Sigmoid colon (tissue), 7 donors: Measurements from ENCODE around the gene PIK3R4. TPM values are rescaled to one million over a fixed set of nuclear protein-coding genes. Genes with fewer than 3 reads are reported as not detected.

ENCODE experiments used
- DNase-seq: peaks from one replicate; pipeline ENCODE4 v3.0.0-alpha.2; 2019
- H3K27ac ChIP-seq, 4 donors: fragments of 200-600 bp; sonication (generic); one replicate each; pipeline ENCODE4 v1.5.1; 2016 to 2019; ENCODE audit warnings: mild to moderate bottlenecking in 1 of 4
- H3K27me3 ChIP-seq, 3 donors: fragments of 200-600 bp; sonication (generic); one replicate each; pipeline ENCODE4 v1.5.1; 2019; ENCODE audit warnings: mild to moderate bottlenecking in 1 of 3
- H3K36me3 ChIP-seq, 4 donors: fragments of 200-600 bp; sonication (generic); one replicate each; pipeline ENCODE4 v1.5.1; 2016 to 2019
- H3K4me1 ChIP-seq, 4 donors: fragments of 200-600 bp; sonication (generic); one replicate each; pipeline ENCODE4 v1.5.1; 2017 to 2019
- H3K4me3 ChIP-seq, 4 donors: fragments of 200-600 bp; sonication (generic); one replicate each; pipeline ENCODE4 v1.5.1; 2017 to 2019; ENCODE audit warnings: mild to moderate bottlenecking in 2 of 4, moderate library complexity in 1 of 4
- H3K9me3 ChIP-seq, 4 donors: fragments of 200-600 bp in 3 of 4; sonication (generic) in 3 of 4; one replicate each; pipeline versions ENCODE4 v1.5.1 to v1.6.1; 2013 to 2019
- CTCF ChIP-seq, 4 experiments: fragments of 450-650 bp in 3 of 4; fragments of 200-600 bp in 1 of 4; IDR thresholded peaks; one replicate each; pipeline ENCODE4 v1.5.1; 2016 to 2019; ENCODE audit warnings: antibody characterized with exemption in 4 of 4, mild to moderate bottlenecking in 3 of 4, moderate library complexity in 2 of 4
- EP300 ChIP-seq, 4 donors: sonication (generic); formaldehyde crosslinking; IDR thresholded peaks; one replicate each; pipeline ENCODE4 v1.6.1; 2017; ENCODE audit warnings: antibody characterized with exemption in 4 of 4
- POLR2A ChIP-seq, 2 donors: fragments of 450-650 bp; IDR thresholded peaks; one replicate each; pipeline ENCODE4 v1.6.1; 2016; ENCODE audit warnings: antibody characterized with exemption in 2 of 2, mild to moderate bottlenecking in 2 of 2, moderate library complexity in 2 of 2
- POLR2AphosphoS5 ChIP-seq, 4 donors: sonication (generic); formaldehyde crosslinking; IDR thresholded peaks; one replicate each; pipeline ENCODE4 v1.6.1; 2017; ENCODE audit warnings: antibody characterized with exemption in 4 of 4
- WGBS, 2 donors: extraction: QIAGEN DNeasy Blood & Tissue Kit; methylation state at CpG; one replicate each; pipeline ENCODE4 v1.1.7; 2013; 5-methylcytosine and 5-hydroxymethylcytosine counted together
- intact Hi-C: fragments of 100-400 bp; cut with DNase I; formaldehyde crosslinking; loops from one replicate; pipeline ENCODE4 v1.15.1; 2023
- polyA plus RNA-seq, 3 donors: library from polyadenylated mRNA; stranded (reverse); fragments of 200-250 nt; gene quantifications; one replicate each; pipeline ENCODE4 v1.2.3, GENCODE V29; 2013
- total RNA-seq, 4 donors: library from RNA; depleted of rRNA; stranded (reverse); fragments of >200 nt; gene quantifications; one replicate each; pipeline ENCODE4 v1.1.0, GENCODE V29; 2016
- donor health status: healthy with polysubstance abuse.
- donor health status: Bipolar disorder and iron deficiency.
- donor health status: healthy.

PIK3R4 gene
- total and polyA plus RNA-seq, 7 donors, result 9.6 to 39.2 (median 25.8) TPM

- DNase-seq, result no peak
- no peak overlapping the region for H3K4me3 ChIP-seq
- TF ChIP-seq POLR2A (IDR thresholded peaks at IDR 0.05), result no peak
- no peak for TF ChIP-seq POLR2AphosphoS5 (IDR thresholded peaks at IDR 0.05)
- TF ChIP-seq EP300 (IDR thresholded peaks at IDR 0.05), result no peak
- TF ChIP-seq CTCF (IDR thresholded peaks at IDR 0.05), result no peak
- peaks cover 0 to 45% (median 31%) of the 10 kb centered on the region in 4 donors for H3K4me1 ChIP-seq
- peaks cover 0 to 24% (median 4%) of the 10 kb centered on the region in 4 donors for H3K36me3 ChIP-seq
- no peaks in the 10 kb centered on the region for H3K27me3 ChIP-seq
- intact Hi-C loops, result loop anchor here (10.0 kb wide), 1 partner anchor 645 kb away; the partner anchor contains the start of gene NUDT16
- H3K27ac ChIP-seq, result no peak overlapping the region
- no peaks in the 10 kb centered on the region for H3K9me3 ChIP-seq
These were observed 6.8 kb downstream of the PIK3R4 start for GRCh38 chr3:130739848-130740247.

DNA sequence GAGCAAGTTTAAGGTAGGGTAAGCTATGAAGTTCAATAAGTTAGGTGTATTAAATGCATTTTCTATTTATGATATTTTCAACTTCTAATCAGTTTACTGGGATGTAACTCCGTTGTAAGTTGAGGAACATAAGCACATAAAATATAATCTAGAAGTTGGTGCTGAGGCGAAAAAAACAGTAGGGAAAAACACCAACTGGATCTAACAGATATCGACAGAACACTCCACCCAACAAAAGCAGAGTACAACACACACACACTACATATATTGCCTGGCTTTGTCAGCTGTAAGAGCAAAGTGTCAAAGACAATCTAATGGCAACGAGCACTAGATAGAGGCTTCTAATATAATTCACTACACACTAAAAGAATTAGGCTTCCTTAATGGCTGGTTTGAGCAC is 8.4 kb downstream of the PIK3R4 start:
- Histone ChIP-seq H3K4me1 (peaks cover 0 to 29% (median 16%) of the 10 kb centered on the region in 4 donors), H3K36me3 (peaks cover 0 to 29% (median 6%) of the 10 kb centered on the region in 4 donors), H3K27ac (no peak overlapping the region), H3K4me3 (no peak overlapping the region), H3K27me3 (no peaks in the 10 kb centered on the region), H3K9me3 (no peaks in the 10 kb centered on the region)
- no peak for TF ChIP-seq POLR2AphosphoS5 (IDR thresholded peaks at IDR 0.05)
- TF ChIP-seq EP300 (IDR thresholded peaks at IDR 0.05), result no peak
- TF ChIP-seq POLR2A (IDR thresholded peaks at IDR 0.05), result no peak
- TF ChIP-seq CTCF (IDR thresholded peaks at IDR 0.05), result no peak
- no peak for DNase-seq
- intact Hi-C loops, result no loop called here
- 94% methylated on average over 4 of the region's 4 CpGs for WGBS, 2 donors

- no peaks in the 10 kb centered on the region for H3K9me3 ChIP-seq
- peaks cover 0 to 35% (median 6%) of the 10 kb centered on the region in 4 donors for H3K36me3 ChIP-seq
- no peak overlapping the region for H3K27ac ChIP-seq
- H3K27me3 ChIP-seq, result no peaks in the 10 kb centered on the region
- intact Hi-C loops, result no loop called here
- 90 to 94% methylated on average over 2 of the region's 2 CpGs for WGBS, 2 donors
- DNase-seq, result no peak
- no peak for TF ChIP-seq POLR2A (IDR thresholded peaks at IDR 0.05)
- no peak for TF ChIP-seq CTCF (IDR thresholded peaks at IDR 0.05)
- TF ChIP-seq POLR2AphosphoS5 (IDR thresholded peaks at IDR 0.05), result no peak
- no peak for TF ChIP-seq EP300 (IDR thresholded peaks at IDR 0.05)
- H3K4me1 ChIP-seq, result peaks cover 0 to 23% (median 11%) of the 10 kb centered on the region in 4 donors
- H3K4me3 ChIP-seq, result no peak overlapping the region
These were observed 9.0 kb downstream of the PIK3R4 start for GRCh38 chr3:130737622-130738021.

- Histone ChIP-seq H3K27me3 (no peaks in the 10 kb centered on the region), H3K4me1 (peaks cover 0 to 3% (median 2%) of the 10 kb centered on the region in 4 donors), H3K9me3 (no peaks in the 10 kb centered on the region), H3K4me3 (no peak overlapping the region), H3K36me3 (peaks cover 0 to 46% (median 6%) of the 10 kb centered on the region in 4 donors), H3K27ac (no peak overlapping the region)
- 71 to 86% methylated on average over 8 of the region's 8 CpGs for WGBS, 2 donors
- DNase-seq, result no peak
- intact Hi-C loops, result no loop called here
- TF ChIP-seq CTCF (IDR thresholded peaks at IDR 0.05) (no peak), POLR2AphosphoS5 (IDR thresholded peaks at IDR 0.05) (no peak), EP300 (IDR thresholded peaks at IDR 0.05) (no peak), POLR2A (IDR thresholded peaks at IDR 0.05) (no peak)
These were observed 13.3 kb downstream of the PIK3R4 start for GRCh38 chr3:130733236-130733875.
